NCI-H128 (cell line): ENCODE results near the gene C2orf72.
"Not testable (repeated sequence)": the region's sequence is repeated elsewhere in the genome, so short reads cannot be mapped to it uniquely, and the experiment has no call there.

Source experiments
- DNase-seq: peaks from one replicate; lab custom pipeline; 2025; ENCODE audit not compliant: unreplicated experiment; lab: John Stamatoyannopoulos, UW

C2orf72 gene

DNA sequence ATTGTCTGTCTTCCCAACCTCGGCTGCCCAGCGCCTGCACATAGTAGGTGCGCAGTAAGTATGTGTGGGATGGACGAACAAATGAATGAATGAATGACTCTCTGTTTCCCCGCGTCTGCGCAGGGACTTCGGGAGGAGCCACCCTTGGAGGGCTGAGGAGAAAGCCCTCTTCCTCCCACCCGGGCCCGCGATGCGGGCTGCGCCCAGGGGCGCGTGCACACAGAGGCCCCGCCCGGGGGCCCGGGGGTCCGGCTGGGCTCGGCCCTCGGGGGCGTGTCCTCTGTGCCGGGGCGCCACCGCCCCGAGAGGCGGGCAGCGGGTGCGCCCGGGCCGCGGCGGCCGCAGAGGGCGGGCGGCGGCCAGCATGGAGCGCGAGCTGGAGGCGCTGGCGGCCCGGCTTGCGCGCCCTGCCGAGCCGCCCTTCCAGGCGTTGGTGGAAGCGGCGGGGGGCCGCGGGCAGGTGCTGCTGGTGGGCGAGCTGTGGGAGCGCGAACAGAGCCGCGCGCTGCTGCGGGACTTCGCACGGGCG, at the start of gene C2orf72:
TSS of gene C2orf72 (plus strand) at position 322 of the 529 bp plus-strand sequence. CDS start at position 365, 43 bp downstream.
- DNase-seq = no peak

DNA sequence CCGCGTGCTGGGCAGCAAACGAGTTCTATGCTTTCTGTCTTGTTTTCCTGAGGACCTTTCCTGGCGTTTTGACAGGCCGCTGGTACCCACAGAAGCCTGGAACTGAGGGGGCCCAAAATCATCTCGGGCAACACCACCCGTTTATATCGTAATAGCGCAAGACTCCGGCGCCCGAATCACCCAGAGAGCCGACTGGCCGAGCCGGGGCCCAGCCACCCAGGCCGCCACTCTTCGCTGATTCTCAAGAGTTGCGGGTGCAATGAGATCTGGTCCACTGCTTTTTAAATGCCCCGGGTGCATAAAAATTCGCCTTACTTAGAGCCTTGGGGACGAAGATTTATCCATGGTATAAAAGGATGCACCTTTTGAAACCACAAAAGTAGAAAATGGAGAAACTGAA, 47.6 kb upstream of the C2orf72 start:
- no peak for DNase-seq

DNA sequence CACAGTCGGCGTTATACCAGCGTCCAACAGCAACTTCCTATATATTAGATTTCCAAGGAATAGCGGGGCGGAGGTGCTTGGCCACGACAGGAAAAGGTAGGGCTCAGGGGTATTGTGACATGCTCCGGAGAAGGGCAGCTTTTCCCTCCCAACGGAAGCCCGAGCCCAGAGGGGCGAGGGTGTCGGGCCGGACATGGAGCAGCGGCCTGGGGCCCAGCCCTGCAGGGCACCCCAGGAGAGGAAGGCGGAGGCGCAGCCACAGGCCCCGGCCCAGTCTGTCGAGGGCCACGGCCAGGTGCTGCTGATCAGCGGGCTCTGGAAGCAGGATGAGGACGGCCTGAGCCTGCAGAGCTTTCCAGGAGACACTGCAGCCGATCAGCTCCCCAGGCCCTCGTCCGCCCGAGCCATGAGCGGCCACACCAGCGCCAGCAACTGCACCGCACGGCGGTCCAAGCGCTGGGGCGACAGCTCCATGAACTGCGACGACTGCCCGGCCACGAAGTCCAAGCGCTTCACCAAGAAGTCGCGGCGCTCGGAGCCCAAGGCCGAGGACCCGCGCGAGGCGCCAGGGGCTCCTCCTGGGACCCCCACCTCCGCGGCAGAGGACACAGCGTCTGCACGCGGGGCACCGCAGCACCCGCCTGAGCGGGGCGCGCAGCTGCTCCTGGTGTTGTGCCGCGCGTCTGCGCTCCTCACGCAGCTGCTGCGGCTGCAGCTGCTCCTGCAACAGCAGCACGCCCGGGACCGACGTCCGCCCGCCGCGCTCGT, 47.0 kb upstream of the C2orf72 start:
- DNase-seq = no peak

DNA sequence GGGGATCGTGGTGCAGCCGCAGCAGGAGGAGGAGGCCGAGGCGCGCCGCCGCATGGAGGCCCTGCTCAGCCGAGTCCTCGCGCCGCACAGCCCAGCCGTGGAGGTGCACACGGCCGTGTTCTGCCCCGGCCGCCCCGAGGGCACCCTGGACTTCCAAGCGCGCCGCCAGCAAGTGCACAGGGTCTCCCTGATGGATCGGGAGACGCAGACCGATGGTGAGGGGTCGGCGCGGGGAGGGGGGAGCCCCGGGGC, 46.5 kb upstream of the C2orf72 start:
- DNase-seq = no peak

DNA sequence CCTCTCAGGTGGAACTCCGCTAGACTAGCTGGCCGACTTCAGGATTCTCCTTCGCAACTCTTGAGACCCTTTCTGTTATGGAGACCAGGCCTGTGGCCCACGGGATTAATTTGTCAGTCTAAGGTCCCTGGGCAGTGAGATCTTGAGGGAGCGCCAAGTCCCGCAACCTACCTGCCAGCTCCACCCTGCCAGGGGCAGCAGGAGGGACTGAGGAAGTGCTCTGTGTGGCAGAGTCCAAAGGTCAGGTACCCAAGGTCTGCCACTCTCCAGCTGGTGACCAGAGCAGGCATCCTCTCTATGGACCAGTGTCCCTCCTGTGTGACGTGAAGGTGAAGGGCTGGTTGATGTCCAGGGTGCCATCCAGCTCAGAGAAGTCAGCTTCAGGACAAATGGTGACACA, 45.7 kb upstream of the C2orf72 start:
- no peak for DNase-seq

DNA sequence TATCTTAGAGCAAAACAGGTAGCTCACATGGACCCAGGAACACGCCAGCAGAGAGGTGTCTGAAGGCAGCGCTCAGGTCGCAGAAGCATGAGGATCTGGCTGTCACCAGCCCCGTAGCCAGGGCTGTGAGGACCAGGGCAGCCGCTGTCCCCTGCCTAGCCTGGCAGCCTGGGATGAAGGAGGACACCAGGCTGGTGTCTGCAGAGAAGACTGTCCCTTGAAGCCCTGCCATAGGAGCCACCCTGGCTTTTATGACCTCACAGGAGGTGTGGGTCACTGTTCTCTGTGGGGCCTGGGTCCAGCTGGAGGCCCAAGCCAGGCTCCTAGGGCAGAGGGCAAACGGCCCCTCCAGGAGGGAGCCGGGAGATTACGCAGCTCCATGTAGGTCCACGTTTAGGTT, 41.5 kb upstream of the C2orf72 start, which contains the start of gene SPATA3:
TSS of gene SPATA3 (plus strand) at position 301 of the 400 bp plus-strand sequence. CDS start 113 bp downstream, outside the sequence.
- no peak for DNase-seq

DNA sequence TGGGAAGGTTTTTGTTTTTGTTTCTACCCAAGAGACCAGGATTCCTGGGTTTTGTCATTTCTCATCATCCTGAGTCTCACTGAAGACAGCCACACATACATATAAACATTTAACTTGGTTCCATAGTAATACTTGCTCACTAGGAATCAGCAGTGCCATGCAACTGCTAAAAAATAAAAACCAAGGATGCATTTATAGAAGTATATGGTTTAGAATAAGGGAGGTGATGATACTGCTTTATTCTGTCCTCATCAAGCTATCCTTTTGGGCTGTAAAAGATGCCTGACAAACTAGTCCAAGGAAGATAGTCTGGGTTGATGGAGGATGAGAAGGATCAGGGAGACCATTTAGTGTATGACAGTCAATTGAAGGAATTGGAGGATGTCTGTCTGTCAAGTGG, 40.7 kb upstream of the C2orf72 start:
- DNase-seq = no peak

DNA sequence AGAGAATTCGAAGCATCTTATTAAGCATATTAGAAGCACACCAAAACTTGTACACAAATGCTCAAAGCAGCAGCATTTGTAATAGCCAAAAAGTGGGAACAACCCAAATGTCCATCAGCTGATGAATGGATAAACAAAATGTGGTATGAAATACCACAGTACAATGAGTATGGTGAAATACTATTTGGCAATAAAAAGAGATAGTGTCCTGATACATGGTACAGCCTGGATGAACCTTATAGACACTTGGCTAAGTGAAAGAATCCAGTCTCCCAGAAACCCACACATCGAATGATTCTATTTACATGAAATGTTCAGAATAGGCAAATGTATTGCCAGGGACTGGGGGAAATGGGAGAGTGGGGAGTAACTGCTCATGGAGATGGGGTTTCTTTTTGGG, 38.4 kb upstream of the C2orf72 start:
- DNase-seq = no peak

DNA sequence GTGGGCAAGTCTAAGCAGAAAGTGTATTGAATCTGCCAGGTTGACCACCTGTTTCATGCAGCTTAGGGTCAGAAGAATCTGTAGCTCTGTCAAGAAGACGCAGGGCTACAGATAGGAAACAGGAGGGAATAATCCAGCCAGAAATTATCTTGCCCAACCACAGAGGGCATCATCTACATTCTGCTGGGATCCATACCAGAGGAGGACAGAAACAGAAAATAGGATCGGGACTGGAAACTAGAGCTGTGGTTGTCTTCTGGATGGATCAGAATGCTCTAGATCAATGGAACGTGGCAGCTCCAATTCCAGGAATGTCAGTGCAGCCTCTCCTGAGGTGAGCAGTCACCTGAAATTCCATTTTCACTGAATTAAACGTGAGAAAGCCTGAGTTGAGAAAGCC, 37.8 kb upstream of the C2orf72 start:
- no peak for DNase-seq

DNA sequence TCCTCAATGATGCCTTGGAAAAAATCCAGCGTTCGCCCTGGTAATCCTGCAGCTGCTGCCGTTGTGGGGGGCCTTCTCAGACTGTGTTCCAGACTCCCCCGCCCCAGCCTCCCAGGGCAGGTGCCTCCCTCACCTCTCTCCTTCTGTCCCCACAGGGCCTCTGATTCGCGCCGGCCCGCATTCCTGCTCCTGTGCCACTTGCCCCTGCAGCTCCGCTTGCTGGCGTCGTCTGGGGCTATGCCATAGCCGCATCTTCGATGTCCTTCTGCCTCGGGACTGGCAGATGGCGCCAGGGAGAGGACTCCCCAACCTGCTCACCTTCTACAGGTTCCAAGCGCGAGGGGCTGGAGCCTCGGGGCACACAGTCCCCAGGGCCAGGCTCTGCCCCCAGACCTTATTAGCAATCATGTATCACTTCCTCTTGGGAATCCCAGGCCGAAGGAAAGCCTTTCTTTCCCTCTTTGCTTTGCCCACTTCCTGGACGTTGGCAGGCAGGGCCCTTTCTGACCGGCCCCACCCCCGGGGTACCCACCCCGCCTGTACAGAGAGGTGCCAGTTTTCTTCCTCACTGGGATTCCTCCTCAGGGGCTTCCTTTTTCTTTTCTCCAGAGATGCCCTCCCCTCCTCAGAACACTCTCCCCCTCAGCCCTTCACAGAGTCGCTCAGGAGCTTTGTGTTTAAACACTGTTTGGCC, 37.0 kb upstream of the C2orf72 start:
- no peak for DNase-seq

DNA sequence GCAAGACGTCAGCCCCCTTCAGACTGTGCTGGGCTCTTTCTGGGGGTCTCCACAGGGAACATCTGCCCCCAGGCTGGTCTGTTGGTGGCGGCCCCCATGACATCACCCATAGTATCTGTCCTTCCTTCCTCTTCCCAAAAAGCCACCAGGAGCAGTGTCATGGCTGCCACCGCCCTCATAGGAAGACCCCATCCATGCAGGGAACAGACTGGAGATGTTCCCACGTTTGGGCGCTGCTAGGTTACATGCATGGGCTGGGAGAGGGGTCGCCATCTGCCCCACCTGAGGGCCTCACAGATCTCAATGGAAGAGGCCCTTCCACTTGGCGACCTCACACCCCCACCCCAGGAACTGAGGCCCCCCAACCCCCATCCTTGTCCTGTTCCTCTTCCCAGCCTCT, 36.3 kb upstream of the C2orf72 start:
- no peak for DNase-seq

DNA sequence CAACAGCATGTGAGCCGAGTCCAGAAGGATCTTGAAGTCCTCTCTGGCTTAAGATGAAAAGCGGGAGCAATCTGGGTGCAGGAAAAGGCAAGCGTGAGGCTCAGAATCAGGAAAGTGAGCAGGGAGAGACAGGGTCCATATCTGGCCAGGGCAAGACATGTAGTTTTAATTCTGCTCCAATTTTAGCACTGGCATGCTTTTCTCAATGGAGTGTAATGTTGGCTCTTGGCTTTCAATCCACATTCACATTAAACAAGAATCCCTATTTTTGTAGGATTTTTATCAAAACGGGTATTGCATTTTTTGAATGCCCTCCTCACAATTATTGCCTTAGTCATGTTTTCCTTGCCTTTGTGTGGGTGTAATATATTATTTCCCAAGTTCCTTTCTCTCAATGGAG, 35.4 kb upstream of the C2orf72 start:
- DNase-seq = no peak

DNA sequence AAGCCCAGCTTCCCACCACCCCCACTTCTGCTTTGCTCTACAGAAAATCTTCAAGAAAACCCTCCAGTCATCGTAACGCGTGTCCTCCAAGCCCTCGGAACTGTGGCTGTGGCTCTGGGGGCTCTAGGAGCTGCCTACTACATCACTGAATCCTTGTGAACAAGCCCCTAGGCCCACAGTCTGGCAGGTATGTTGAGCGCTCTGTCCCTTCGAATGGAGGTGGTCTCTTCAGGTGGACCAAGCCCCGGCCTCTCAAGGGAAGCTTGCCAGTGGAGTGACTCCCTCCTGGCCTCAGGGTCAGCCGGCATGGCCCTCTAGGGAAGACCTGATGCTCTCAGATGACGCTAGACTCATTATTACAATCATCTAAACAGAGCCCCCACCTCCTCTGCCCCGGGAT, 34.7 kb upstream of the C2orf72 start:
- no peak for DNase-seq

DNA sequence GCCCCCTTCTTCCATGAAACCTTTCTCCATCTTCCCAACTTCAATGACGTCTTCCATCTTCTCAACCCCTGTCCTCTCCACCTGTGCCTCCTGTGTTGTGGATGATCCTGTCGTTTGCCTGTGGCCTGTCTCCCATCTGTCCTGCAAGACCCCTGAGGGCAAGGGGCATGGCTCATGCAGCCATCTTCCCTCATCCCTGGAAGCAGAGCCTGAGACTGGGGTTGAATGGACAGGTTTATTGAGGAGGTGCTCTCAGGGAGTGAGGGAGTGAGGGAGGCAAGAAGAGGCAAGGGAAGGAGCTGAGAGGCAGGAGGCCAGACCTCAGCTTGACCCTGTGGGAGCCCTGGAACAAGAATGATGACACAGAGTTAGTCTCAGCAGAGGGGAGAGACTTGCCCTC, 34.1 kb upstream of the C2orf72 start:
- DNase-seq = no peak

DNA sequence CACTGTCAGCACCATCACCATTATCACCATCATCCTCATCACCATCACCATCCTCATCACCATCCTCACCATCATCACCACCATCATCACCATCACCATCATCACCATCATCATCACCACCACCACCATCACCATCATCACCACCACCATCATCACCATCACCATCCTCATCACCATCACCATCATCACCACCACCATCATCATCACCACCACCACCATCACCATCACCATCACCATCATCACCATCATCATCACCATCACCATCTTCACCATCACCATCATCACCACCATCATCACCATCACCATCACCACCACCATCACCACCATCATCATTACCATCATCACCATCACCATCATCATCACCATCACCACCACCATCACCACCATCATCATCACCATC, 32.4 kb upstream of the C2orf72 start:
- DNase-seq = not testable (repeated sequence)

DNA sequence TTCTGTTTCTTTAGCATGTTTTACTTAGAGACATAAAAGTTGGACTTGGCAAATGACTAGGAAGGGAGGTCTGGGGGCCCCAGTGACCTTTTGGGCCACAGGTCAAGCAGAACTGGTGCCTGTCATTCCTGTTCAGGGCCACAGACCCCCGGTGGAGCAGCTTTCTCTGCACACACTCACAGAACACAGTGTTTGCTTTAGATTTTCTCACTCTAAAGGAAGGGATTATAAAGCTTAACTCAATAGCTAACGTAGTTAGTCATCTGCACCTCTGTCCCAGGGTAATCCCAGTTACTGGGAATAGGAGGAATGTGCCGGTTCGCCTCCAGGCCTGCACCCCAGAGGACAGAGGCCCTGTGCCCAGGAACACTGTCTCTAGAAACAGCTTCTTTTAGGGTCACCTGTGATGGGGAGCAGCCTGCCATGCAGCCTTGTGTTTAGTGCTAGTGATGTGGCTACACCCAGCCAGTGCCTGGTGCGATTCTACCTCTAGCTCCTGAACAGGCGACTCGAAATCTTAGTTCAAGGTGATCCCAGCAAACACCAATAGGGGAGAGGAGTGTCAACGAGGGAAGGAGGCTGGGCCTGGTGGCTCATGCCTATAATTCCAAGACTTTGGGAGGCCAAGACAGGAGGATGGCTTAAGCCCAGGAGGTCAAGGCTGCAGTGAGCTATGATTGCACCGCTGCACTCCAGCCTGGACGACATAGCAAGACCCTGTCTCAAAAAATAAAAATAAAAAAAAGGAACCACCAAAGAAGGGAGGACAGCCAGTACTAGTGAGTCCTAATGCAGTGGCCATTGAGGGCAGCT, 29.8 kb upstream of the C2orf72 start:
- DNase-seq = no peak

DNA sequence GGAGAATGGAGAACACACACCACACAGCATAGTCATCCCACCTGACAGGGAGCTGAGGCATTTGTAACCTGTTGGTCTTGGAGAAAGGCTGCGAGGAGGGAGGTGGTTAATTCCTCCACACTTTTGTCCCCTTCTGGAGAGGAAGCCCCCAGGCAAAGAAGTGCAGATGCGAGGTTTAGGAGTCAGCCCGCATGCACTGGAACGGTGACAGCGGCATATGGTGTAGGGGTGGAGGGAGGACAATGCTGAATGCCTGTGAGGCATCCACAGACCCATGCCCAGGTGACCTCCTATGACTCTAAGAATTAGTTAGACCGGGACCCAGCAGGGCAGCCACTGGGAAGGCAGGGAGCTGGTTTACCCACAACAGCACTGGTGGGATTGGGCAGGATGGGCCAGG, 29.2 kb upstream of the C2orf72 start:
- DNase-seq = no peak

DNA sequence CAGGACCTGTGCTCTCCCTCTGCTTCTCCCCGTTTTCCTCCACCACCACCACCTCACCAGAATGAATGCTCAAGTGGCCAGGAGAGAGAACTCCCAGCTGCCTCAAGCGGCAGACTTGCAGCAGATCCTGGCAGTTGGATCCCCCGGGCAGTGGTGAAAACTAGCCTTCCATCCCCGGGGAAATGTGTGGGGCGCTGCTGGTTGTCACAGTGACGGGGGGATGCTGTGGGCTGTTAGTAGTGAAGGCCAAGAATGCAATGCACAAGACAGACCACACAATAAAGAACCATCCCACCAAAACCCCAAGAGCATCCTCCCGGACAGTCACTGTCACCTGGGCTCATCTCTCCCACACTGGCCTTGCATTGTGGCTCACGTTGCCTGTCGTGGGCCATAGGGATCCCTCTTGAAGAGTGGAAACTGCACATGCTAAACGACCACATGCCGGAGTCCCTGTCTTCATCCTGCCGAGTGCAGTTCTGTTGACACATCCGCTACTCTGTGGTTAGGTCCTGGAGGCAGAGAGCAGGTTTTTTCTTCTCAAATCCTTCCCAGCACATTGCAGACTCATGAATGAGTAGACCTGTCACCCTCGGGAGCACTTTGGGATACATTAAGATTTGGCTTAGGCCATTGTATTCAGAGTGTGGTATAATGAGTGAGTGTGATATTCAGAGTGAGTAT, 27.9 kb upstream of the C2orf72 start:
- no peak for DNase-seq

DNA sequence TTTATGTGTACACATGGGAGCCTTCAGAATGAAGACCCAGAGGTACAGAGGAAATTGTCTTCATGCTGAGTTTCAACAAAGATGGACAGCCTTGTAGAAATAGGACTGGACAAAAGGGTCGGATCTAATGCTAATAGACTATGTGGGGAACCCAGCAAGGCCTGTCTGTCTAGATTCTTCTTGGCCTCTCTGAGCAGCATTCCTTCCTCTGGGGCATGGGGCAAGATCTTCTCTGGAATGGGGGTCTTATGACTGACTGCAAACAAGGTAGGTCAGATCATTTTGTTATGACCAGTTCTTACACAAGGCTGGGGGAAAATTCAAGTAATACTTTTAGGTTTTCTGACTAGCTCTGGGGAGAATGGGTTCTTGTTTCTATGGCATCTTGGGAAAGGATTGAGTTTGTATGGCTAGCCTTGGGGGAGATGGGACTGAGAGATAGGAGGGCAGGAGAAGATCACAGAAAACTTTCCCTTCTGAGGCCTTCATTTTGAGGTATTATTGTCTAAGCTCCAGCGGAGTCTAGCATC, 27.1 kb upstream of the C2orf72 start:
- DNase-seq = no peak

DNA sequence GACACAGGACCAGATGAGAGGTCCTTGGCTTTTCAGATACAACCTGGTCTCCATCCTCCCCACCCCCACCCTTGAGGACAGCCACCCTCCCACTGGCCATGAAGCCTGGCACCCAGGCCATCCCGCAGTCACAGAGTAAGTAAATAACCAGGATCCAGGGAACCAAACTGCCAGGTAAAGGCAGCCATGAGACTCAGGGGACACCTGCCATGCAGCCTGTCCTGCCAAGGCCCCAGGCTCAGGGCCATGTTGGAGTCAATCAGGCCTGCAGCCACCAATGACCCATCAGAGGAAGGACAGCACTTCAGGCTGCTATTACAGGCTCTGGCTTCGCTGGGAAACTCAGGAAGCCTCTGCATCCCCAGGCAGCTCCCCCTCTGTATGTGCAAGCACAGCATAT, 25.8 kb upstream of the C2orf72 start:
- DNase-seq = no peak

DNA sequence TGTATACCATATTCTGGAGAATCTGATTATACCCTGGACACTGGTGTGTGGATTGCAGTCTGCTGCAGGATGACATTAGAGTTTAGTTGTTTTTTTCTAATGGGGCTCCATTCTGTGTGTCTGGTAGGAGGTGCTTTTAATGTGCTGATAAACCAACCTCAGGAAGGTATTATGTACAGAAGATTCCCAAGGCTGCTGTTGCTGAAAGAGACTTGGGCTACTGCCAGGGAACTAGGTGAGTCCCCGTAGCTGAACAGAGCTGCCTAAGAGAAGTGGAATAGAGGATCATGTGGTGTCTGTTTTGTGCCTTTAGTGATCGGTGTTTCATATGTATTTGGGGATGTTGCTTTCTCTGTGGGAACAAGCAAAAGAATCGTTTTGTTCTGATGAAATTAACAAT, 24.9 kb upstream of the C2orf72 start:
- DNase-seq = no peak
